Ammon's horn (tissue), 1 donor: ENCODE results near the gene LRRC23.

Experiments used
- DNase-seq: peaks from one replicate; pipeline ENCODE4 v3.0.0-alpha.2; 2016; ENCODE audit warnings: low spot score

The LRRC23 gene

GRCh38 chr12:6943722-6944380 lies 39.2 kb downstream of the LRRC23 start, which contains the start of the genes C12orf57 and RNU7-1:
Gene C12orf57 (plus strand): TSS chr12:6944022. CDS start chr12:6944122, 100 bp downstream.
Gene RNU7-1 (plus strand): TSS chr12:6943816.
- peak; percentile 70 for DNase-seq

- peak; percentile 95 for DNase-seq
Measured at GRCh38 chr12:6944381-6945186, 40.0 kb downstream of the LRRC23 start.

- DNase-seq = no peak
Measured at GRCh38 chr12:6945613-6946012, 41.0 kb downstream of the LRRC23 start.

- no peak for DNase-seq
Measured at GRCh38 chr12:6946033-6946919, 41.7 kb downstream of the LRRC23 start.

GRCh38 chr12:6946920-6947374 lies 42.3 kb downstream of the LRRC23 start:
- DNase-seq = no peak

- DNase-seq = no peak
Measured at GRCh38 chr12:6947615-6948014, 43.0 kb downstream of the LRRC23 start.

- no peak for DNase-seq
Measured at GRCh38 chr12:6948873-6949594, 44.4 kb downstream of the LRRC23 start.

GRCh38 chr12:6950401-6950801 lies 45.8 kb downstream of the LRRC23 start:
- no peak for DNase-seq

- DNase-seq = peak; percentile 69
Measured at GRCh38 chr12:6950811-6951540, 46.4 kb downstream of the LRRC23 start, which contains the start of gene PTPN6. Gene PTPN6 (plus strand): TSS chr12:6951356. CDS start chr12:6951513, 157 bp downstream.

- no peak for DNase-seq
Measured at GRCh38 chr12:6951551-6952120, 47.0 kb downstream of the LRRC23 start.

- DNase-seq = no peak
Measured at GRCh38 chr12:6952121-6952862, 47.7 kb downstream of the LRRC23 start.

- DNase-seq = no peak
Measured at GRCh38 chr12:6952863-6953441, 48.3 kb downstream of the LRRC23 start.

- peak; percentile 71 for DNase-seq
Measured at GRCh38 chr12:6953442-6954315, 49.1 kb downstream of the LRRC23 start.

GRCh38 chr12:6954316-6955107 lies 49.9 kb downstream of the LRRC23 start:
- DNase-seq = no peak

- no peak for DNase-seq
Measured at GRCh38 chr12:6955108-6956020, 50.7 kb downstream of the LRRC23 start.

- DNase-seq = no peak
Measured at GRCh38 chr12:6956021-6956727, 51.6 kb downstream of the LRRC23 start.
